ENCODE measurements around the gene SLC7A8. TPM values are rescaled to one million over a fixed set of nuclear protein-coding genes. Genes with fewer than 3 reads are reported as not detected.

SLC7A8 gene
- total and polyA plus RNA-seq, 2 of the 4 experiments (the other 2 are of a cell fraction) = 0.31 TPM; not detected in 1

DNA sequence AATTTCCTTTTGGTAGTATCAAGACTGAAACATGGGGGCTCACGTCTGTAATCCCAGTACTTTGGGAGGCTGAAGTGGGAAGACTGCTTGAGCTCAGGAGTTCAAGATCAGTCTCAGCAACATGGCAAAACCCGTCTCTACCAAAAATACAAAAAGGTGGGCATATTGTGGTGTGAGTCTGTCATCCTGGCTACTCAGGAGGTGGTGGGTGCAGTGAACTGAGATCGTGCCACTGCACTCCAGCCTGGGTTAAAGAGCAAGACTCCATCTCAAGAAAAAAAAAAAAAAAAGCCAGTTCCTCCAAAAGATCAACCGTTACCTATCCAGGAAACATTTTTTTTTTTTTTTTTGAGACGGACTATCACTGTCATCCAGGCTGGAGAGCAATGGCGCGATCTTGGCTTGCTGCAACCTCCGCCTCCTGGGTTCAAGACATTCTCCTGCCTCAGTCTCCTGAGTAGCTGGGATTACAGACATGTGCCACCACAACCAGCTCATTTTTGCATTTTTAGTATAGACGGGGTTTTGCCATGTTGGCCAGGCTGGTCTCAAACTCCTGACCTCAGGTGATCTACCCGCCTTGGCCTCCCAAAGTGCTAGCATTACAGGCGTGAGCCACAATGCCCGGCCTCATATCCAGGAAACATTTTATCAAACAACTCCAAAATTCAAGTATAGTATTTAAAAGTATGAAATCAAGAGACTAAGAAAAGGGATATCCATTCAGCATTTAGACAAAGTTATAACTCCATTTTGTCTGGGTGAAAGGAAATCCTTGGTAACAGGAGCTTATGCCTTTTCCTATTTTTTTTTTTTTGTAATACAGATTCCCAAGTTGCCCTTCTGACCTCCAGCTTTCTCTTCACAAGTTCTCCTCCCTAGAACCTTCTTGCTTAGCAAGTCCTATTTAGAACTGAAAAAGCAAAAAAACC is 91.9 kb downstream of the SLC7A8 start:
- H3K36me3 ChIP-seq (ENCODE audit: control insufficient read depth, insufficient read depth, low read length) = peaks cover 18% of the 10 kb centered on the region
- H3K9me1 ChIP-seq (ENCODE audit: insufficient read depth, low read length) = no peaks in the 10 kb centered on the region
- peaks cover 22% of the 10 kb centered on the region; the same call in 1 of the 2 replicates for H4K20me1 ChIP-seq (ENCODE audit: insufficient read depth, low read length)
- dilution Hi-C loops (cut with HindIII; ENCODE audit: low sequenced_read_pairs, unreplicated experiment) (no loop called here), intact Hi-C loops (cut with micrococcal nuclease) (no loop called here), in situ Hi-C loops (cut with MboI; ENCODE audit: low sequenced_read_pairs) (loop anchor here (25.0 kb wide), 1 partner anchor 1046 kb away; the partner anchor contains the start of genes EMC9, FITM1, PSME1 and PSME2)
- no peak overlapping the region for H4K5ac ChIP-seq (ENCODE audit: low read depth, low read length)
- H2AFZ ChIP-seq (replicated peaks; ENCODE audit: low read length, poor library complexity) = no peak overlapping the region
- BruUV-seq (replicated peaks) = no TSS peak
- H3K4me3 ChIP-seq (ENCODE audit: insufficient read depth, low read depth, low read length) = no peak overlapping the region
- H2AK9ac ChIP-seq (replicated peaks; ENCODE audit: low read depth, low read length, poor library complexity) = no peak overlapping the region
- H2AK5ac ChIP-seq (ENCODE audit: low read depth, low read length) = no peak overlapping the region
- peaks cover 18 to 44% of the 10 kb centered on the region in 2 experiments; a peak in 3 of 4 replicates for H3K79me1 ChIP-seq (ENCODE audit: low read depth in 1 of 2, low read length in 2 of 2)
- H2BK5ac ChIP-seq (ENCODE audit: low read depth, low read length, poor library complexity, severe bottlenecking) = no peak overlapping the region
- DNase-seq (no peak), ATAC-seq (ENCODE audit: low read depth) (no peak)
- no peak overlapping the region for H3K23ac ChIP-seq (ENCODE audit: low read depth, low read length)
- H2BK15ac ChIP-seq (ENCODE audit: low read depth, low read length) = no peak overlapping the region
- no peak overlapping the region for H4K8ac ChIP-seq (ENCODE audit: low read depth in 2 of 2, low read length in 2 of 2)
- no peak overlapping the region for H3K9ac ChIP-seq (ENCODE audit: low read depth, low read length)
- POLR2A ChIA-PET (ENCODE audit: unreplicated experiment) = interaction anchor here (0.6 kb wide), 1 partner anchor 11 kb away, joined by 5 read pairs; no protein-coding TSS in a partner anchor
- 88% methylated on average over 6 of the region's 12 CpGs; no CpG with 5 or more reads in 1 of the 2 experiments for WGBS, 2 experiments (ENCODE audit: extremely low coverage in 2 of 2, insufficient read length in 1 of 2)
- no peak overlapping the region for H3K56ac ChIP-seq (ENCODE audit: extremely low read depth, insufficient read depth, low read length)
- H4K91ac ChIP-seq (ENCODE audit: insufficient read depth, low read depth, low read length) = no peak overlapping the region
- H3K4ac ChIP-seq (ENCODE audit: low read depth, low read length) = no peak overlapping the region
- no peak overlapping the region for H3K14ac ChIP-seq (replicated peaks; ENCODE audit: low read depth, low read length)
- H3K27me3 ChIP-seq (ENCODE audit: control insufficient read depth, insufficient read depth, low read length) = no peaks in the 10 kb centered on the region
- H3K9me3 ChIP-seq (ENCODE audit: control insufficient read depth, insufficient read depth, low read length) = no peaks in the 10 kb centered on the region
- no peak overlapping the region for H3K18ac ChIP-seq (ENCODE audit: low read depth, low read length)
- H2BK20ac ChIP-seq (ENCODE audit: low read depth, low read length) = no peak overlapping the region
- no peak overlapping the region for H3K27ac ChIP-seq (ENCODE audit: insufficient read depth, low read length)
- H2BK120ac ChIP-seq (ENCODE audit: low read depth, low read length) = no peak overlapping the region
- CTCF ChIA-PET = interaction anchor here (1.1 to 1.8 kb wide), 3 partner anchors 15 to 105 kb away, joined by 5 to 13 read pairs (median 7); no protein-coding TSS in a partner anchor
- H3K4me1 ChIP-seq (ENCODE audit: control insufficient read depth, insufficient read depth, low read length) = peaks cover 2% of the 10 kb centered on the region; the same call in 1 of the 2 replicates
- no peak overlapping the region for H3K4me2 ChIP-seq (ENCODE audit: low read depth, low read length)
- TF ChIP-seq MXI1 (IDR thresholded peaks at IDR 0.05; ENCODE audit: borderline replicate concordance, low read depth, low read length) (no peak), MAFK (IDR thresholded peaks at IDR 0.05; ENCODE audit: low read depth, low read length) (no peak), RFX5 (IDR thresholded peaks at IDR 0.05; ENCODE audit: low read depth, low read length) (no peak), BHLHE40 (IDR thresholded peaks at IDR 0.05; ENCODE audit: low read depth, low read length) (no peak), RAD21 (IDR thresholded peaks at IDR 0.05; ENCODE audit: low read length) (no peak), MAZ (IDR thresholded peaks at IDR 0.05; ENCODE audit: borderline replicate concordance, low read depth, low read length) (no peak), CEBPB (IDR thresholded peaks at IDR 0.05; ENCODE audit: low read depth, low read length) (no peak), FOS (IDR thresholded peaks at IDR 0.05; ENCODE audit: low read depth, low read length) (no peak), NFE2L2 (IDR thresholded peaks at IDR 0.05; ENCODE audit: low read depth, low read length) (no peak), CHD1 (IDR thresholded peaks at IDR 0.05; ENCODE audit: low read depth, low read length) (no peak), RCOR1 (IDR thresholded peaks at IDR 0.05; ENCODE audit: insufficient replicate concordance, low read length) (no peak), POLR2A (IDR thresholded peaks at IDR 0.05; ENCODE audit: low read depth, low read length) (no peak), SMC3 (IDR thresholded peaks at IDR 0.05; ENCODE audit: low read depth, low read length) (no peak)
- TF ChIP-seq, protein P1, sequence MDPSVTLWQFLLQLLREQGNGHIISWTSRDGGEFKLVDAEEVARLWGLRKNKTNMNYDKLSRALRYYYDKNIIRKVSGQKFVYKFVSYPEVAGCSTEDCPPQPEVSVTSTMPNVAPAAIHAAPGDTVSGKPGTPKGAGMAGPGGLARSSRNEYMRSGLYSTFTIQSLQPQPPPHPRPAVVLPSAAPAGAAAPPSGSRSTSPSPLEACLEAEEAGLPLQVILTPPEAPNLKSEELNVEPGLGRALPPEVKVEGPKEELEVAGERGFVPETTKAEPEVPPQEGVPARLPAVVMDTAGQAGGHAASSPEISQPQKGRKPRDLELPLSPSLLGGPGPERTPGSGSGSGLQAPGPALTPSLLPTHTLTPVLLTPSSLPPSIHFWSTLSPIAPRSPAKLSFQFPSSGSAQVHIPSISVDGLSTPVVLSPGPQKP (IDR thresholded peaks at IDR 0.05; ENCODE audit: borderline replicate concordance, low read depth, low read length) = no peak
- TF ChIP-seq, protein P2, sequence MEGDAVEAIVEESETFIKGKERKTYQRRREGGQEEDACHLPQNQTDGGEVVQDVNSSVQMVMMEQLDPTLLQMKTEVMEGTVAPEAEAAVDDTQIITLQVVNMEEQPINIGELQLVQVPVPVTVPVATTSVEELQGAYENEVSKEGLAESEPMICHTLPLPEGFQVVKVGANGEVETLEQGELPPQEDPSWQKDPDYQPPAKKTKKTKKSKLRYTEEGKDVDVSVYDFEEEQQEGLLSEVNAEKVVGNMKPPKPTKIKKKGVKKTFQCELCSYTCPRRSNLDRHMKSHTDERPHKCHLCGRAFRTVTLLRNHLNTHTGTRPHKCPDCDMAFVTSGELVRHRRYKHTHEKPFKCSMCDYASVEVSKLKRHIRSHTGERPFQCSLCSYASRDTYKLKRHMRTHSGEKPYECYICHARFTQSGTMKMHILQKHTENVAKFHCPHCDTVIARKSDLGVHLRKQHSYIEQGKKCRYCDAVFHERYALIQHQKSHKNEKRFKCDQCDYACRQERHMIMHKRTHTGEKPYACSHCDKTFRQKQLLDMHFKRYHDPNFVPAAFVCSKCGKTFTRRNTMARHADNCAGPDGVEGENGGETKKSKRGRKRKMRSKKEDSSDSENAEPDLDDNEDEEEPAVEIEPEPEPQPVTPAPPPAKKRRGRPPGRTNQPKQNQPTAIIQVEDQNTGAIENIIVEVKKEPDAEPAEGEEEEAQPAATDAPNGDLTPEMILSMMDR (conservative IDR thresholded peaks at IDR 0.05; ENCODE audit: low read depth, low read length) = no peak

Measured in IMR-90 (cell line).